ENCODE data around the gene GALNT1. TPM values are rescaled to one million over a fixed set of nuclear protein-coding genes. Genes with fewer than 3 reads are reported as not detected.

The GALNT1 gene
- total RNA-seq, 2 experiments from 2014 or later: 26.3 to 31.9 TPM

DNA sequence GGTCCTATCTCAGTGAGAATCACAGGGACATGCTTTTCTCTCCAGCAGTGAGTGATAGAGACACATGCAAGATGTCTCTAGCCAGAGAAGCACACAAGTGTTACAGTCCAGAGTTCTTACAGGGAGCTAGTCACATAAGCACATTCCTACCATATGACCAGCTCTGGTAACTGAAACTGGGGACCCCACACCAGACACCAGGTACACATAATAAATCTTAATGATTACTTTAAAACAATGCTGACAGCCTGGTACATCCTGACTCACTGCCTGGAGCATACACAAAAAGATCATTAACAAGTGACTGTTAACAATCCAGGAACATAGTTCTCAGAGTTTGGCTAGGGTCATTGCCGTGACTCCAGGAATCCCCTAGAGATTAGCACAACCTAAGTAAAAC is 53.6 kb downstream of the GALNT1 start:
- CTCF ChIA-PET: no interaction called here
- Mint-ChIP-seq H3K9me3 (peaks cover 15% of the 10 kb centered on the region), H3K4me1 (no peaks in the 10 kb centered on the region), H3K27ac (no peak overlapping the region), H3K27me3 (no peaks in the 10 kb centered on the region), H3K4me3 (no peak overlapping the region), H3K36me3 (ENCODE audit: low read depth) (peaks cover 4% of the 10 kb centered on the region)
- no peak for DNase-seq
- POLR2A ChIA-PET: no interaction called here

DNA sequence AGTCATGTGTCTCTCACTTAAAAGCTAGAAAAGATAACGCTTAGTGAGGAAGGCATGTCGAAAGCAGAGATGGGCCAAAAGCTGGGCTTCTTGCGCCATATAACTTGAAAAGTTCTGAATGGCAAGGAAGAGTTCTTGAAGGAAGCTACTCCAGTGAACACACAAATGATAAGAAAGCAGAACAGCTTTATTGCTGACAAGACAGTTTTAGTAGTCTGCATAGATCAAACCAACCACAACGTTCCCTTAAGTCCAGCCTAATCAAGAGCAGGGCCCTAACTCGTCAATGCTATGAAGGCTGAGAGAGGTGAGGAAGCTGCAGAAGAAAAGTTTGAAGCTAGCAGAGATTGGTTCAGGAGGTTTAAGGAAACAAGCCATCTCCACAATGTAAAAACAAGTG is 55.7 kb downstream of the GALNT1 start:
- H3K4me1 Mint-ChIP-seq: no peaks in the 10 kb centered on the region
- H3K27ac Mint-ChIP-seq: no peak overlapping the region
- H3K9me3 Mint-ChIP-seq: peaks cover 12% of the 10 kb centered on the region
- ChIA-PET POLR2A (no interaction called here), CTCF (no interaction called here)
- no peak overlapping the region for H3K4me3 Mint-ChIP-seq
- no peaks in the 10 kb centered on the region for H3K27me3 Mint-ChIP-seq
- DNase-seq: no peak
- H3K36me3 Mint-ChIP-seq (ENCODE audit: low read depth): peaks cover 4% of the 10 kb centered on the region

DNA sequence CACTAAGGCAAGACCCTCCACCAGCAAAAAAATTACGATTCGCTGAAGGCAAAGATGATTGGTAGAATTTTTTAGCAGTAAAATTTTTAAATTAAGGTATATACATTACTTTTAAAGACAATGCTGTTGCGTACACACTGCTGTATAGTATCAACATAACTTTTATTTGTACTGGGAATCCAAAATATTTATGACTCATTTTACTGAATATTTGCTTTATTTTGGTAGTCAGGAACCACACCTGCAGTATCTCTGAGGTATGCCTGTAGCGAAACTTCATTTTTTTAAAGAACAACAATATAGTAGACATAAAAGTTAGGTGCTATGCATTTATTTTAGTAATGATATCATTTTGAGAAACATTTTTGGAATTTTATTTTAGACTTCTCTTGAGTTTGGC is 57.8 kb downstream of the GALNT1 start:
- Mint-ChIP-seq H3K4me1 (no peaks in the 10 kb centered on the region), H3K9me3 (peaks cover 12% of the 10 kb centered on the region), H3K27ac (no peak overlapping the region), H3K36me3 (ENCODE audit: low read depth) (peaks cover 4% of the 10 kb centered on the region), H3K27me3 (no peaks in the 10 kb centered on the region), H3K4me3 (no peak overlapping the region)
- DNase-seq: no peak
- ChIA-PET CTCF (no interaction called here), POLR2A (no interaction called here)

DNA sequence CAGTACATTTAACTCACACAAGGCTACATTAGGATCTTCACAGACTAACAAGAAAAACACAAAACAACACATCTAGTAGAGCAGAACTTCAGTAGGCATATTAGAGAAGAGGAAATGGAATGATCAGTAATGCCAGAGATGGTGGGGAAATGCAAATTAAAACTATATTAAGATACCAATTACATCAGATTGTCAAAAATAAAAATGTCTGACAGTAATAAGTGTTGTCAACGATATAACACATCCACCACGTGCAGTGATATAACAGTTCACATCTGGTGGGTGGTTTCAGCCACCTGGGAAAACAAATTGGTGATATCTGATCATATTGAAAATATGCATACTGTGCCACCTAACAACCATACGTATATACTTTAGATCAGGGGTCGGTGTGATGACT is 59.9 kb downstream of the GALNT1 start:
- Mint-ChIP-seq H3K9me3 (peaks cover 15% of the 10 kb centered on the region), H3K4me1 (no peaks in the 10 kb centered on the region), H3K27me3 (no peaks in the 10 kb centered on the region), H3K27ac (no peak overlapping the region), H3K4me3 (no peak overlapping the region), H3K36me3 (ENCODE audit: low read depth) (peaks cover 4% of the 10 kb centered on the region)
- DNase-seq: no peak
- CTCF ChIA-PET: no interaction called here
- POLR2A ChIA-PET: no interaction called here

DNA sequence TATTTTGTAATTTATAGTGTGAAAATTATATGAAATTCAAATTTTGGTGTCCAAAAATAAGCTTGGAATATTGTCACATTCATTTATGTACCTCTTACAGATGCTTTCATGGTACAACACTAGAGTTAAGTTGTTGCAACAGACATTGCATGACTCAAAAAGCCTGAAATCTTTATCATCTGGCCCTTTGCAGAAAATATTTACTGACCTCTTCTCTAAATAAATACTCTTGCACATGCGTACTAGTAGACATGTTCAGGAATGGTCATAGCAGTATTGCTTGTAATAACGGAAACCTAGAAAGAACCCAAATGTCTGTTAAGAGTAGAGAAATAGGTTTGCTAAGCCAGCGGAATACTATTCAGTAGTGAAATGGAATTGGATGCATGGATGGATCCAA is 60.4 kb downstream of the GALNT1 start:
- Mint-ChIP-seq H3K9me3 (peaks cover 13% of the 10 kb centered on the region), H3K36me3 (ENCODE audit: low read depth) (peaks cover 4% of the 10 kb centered on the region), H3K27ac (no peak overlapping the region), H3K27me3 (no peaks in the 10 kb centered on the region), H3K4me1 (no peaks in the 10 kb centered on the region), H3K4me3 (no peak overlapping the region)
- ChIA-PET CTCF (no interaction called here), POLR2A (no interaction called here)
- no peak for DNase-seq

DNA sequence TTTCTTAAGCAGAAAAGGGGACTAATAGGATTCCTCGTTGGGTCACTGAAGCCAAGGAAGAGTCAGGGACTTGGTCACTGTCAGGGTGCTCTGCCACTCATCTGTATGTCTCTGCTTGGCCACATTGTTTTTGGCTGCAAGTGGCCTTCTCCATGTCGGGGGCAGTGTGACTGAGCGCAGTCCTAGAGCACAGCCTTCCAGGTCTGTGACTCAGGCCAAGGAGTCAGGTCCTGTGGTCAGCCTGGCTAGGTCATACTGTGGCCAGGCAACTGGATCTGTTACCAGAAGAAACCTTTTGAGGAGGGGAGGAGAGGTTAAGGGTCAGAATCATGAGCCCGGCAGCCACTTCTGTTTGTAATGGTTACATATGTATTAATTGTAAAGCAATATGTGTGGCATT is 61.3 kb downstream of the GALNT1 start:
- H3K36me3 Mint-ChIP-seq (ENCODE audit: low read depth): no peaks in the 10 kb centered on the region
- peaks cover 7% of the 10 kb centered on the region for H3K9me3 Mint-ChIP-seq
- H3K4me1 Mint-ChIP-seq: no peaks in the 10 kb centered on the region
- H3K27me3 Mint-ChIP-seq: no peaks in the 10 kb centered on the region
- H3K4me3 Mint-ChIP-seq: no peak overlapping the region
- DNase-seq: no peak
- H3K27ac Mint-ChIP-seq: no peak overlapping the region
- ChIA-PET POLR2A (no interaction called here), CTCF (no interaction called here)

DNA sequence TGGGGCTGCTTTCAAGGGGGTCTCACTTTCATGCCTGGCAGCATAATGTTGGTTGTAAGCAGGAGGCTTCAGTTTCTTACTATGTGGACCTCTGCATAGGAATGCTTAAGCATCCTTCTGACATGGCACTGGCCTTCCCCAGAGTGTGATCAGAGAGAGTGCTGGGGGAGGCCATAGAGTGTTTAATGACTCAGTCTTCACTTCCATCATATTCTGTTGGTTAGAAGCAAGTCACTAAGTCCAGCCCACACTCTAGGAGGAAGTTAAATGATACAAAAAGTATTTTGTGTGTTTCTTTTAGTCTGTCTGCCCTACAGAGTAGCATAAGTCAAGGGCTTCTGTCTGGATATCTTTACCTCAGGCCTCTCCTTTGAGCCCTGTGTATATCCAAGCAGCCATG is 64.9 kb downstream of the GALNT1 start:
- POLR2A ChIA-PET: no interaction called here
- no peaks in the 10 kb centered on the region for H3K4me1 Mint-ChIP-seq
- DNase-seq: no peak
- H3K27ac Mint-ChIP-seq: no peak overlapping the region
- H3K4me3 Mint-ChIP-seq: no peak overlapping the region
- CTCF ChIA-PET: no interaction called here
- no peaks in the 10 kb centered on the region for H3K27me3 Mint-ChIP-seq
- peaks cover 3% of the 10 kb centered on the region for H3K9me3 Mint-ChIP-seq
- H3K36me3 Mint-ChIP-seq (ENCODE audit: low read depth): no peaks in the 10 kb centered on the region

DNA sequence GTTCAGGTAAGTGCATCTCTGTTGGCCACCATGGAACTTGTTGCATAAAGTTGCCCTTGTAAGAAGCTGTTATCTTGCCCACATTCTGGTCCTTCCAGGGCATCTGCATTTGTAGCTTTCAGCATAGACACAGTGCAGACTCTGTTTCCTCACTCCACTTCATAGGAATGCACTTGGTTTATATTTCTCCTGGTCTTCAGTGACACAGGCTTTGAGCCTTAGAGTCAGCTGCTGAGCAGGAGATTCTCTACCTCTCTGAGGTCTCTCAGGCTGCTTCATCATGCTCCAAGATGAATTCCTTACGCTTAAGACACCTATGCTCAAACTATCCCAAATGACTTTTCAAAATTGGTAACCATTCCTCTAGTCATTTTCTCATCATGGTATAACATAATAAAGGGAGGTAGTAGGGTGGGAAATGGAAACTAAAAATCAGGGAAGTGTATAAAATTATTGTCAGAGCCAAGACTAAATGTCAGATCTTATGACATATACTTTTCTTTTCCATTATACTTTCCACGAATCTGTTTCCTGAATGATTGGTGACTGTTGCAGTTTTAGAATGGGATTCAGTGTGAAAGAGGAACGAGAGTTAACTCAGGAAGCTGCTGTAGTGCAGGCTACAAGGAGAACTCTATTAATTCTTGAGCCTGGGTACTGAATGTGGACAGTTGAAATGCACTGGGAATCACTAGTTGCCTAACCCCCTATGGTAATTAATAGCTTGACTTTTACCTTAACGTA is 72.0 kb downstream of the GALNT1 start:
- CTCF ChIA-PET: no interaction called here
- DNase-seq: no peak
- POLR2A ChIA-PET: no interaction called here
- no peaks in the 10 kb centered on the region for H3K4me1 Mint-ChIP-seq
- H3K9me3 Mint-ChIP-seq: no peaks in the 10 kb centered on the region
- no peak overlapping the region for H3K27ac Mint-ChIP-seq
- H3K4me3 Mint-ChIP-seq: no peak overlapping the region
- no peaks in the 10 kb centered on the region for H3K27me3 Mint-ChIP-seq
- no peaks in the 10 kb centered on the region for H3K36me3 Mint-ChIP-seq (ENCODE audit: low read depth)

DNA sequence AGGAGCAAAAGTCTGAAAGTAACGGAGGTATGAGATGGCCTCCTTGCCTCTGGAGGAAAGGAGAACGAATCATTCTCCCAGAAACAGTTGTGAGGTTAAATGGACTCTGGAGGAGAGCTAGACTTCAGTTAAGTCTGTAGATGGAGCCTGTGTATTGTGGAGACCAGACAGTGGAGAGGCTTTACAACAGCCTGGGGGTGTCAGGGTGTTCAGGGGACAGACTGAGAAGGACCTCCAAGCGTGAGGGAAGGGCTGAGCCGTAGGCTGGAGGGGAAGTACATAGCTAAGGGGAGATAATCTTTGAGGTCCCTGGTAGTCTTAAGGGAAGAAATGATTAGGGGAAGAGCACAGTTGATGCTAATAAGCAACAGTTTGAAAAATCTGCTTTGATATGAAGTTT is 76.6 kb downstream of the GALNT1 start:
- H3K27ac Mint-ChIP-seq: no peak overlapping the region
- no peaks in the 10 kb centered on the region for H3K9me3 Mint-ChIP-seq
- no peak overlapping the region for H3K4me3 Mint-ChIP-seq
- H3K4me1 Mint-ChIP-seq: no peaks in the 10 kb centered on the region
- CTCF ChIA-PET: no interaction called here
- H3K36me3 Mint-ChIP-seq (ENCODE audit: low read depth): peaks cover 2% of the 10 kb centered on the region
- POLR2A ChIA-PET: no interaction called here
- DNase-seq: no peak
- no peaks in the 10 kb centered on the region for H3K27me3 Mint-ChIP-seq

DNA sequence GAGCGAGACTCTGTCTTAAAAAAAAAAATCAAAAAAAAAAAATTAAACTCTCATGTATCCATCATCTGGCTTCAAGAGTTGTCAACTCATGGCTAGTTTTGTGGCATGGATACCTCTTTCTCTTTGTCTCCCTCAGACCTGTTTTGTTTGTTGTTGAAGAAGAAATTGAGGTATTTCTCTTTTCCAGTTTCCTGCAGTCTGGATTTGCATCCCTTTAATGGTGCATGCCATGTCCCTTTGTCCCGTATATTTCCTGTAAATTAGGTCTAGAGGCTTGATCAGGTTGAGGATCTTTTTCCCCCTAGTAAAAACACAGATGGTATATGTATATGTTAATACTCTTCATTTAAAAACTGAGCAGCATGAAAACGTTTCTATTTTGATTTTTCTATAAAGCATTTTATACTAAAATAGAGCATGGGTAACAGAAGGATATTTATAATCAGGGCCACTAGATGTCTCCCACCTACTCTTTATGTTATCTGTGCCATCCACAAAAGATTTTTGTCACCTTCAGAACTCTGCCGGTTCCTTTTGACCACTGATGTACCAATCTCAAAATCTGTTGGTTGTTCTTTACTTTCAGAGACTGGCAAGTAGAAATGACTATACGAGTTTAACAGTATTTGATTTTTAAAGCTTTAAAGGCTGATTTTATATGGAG is 80.1 kb downstream of the GALNT1 start:
- H3K4me1 Mint-ChIP-seq: no peaks in the 10 kb centered on the region
- no peak overlapping the region for H3K4me3 Mint-ChIP-seq
- no peak overlapping the region for H3K27ac Mint-ChIP-seq
- no peak for DNase-seq
- ChIA-PET POLR2A (no interaction called here), CTCF (no interaction called here)
- H3K27me3 Mint-ChIP-seq: no peaks in the 10 kb centered on the region
- H3K36me3 Mint-ChIP-seq (ENCODE audit: low read depth): peaks cover 22% of the 10 kb centered on the region
- no peaks in the 10 kb centered on the region for H3K9me3 Mint-ChIP-seq

DNA sequence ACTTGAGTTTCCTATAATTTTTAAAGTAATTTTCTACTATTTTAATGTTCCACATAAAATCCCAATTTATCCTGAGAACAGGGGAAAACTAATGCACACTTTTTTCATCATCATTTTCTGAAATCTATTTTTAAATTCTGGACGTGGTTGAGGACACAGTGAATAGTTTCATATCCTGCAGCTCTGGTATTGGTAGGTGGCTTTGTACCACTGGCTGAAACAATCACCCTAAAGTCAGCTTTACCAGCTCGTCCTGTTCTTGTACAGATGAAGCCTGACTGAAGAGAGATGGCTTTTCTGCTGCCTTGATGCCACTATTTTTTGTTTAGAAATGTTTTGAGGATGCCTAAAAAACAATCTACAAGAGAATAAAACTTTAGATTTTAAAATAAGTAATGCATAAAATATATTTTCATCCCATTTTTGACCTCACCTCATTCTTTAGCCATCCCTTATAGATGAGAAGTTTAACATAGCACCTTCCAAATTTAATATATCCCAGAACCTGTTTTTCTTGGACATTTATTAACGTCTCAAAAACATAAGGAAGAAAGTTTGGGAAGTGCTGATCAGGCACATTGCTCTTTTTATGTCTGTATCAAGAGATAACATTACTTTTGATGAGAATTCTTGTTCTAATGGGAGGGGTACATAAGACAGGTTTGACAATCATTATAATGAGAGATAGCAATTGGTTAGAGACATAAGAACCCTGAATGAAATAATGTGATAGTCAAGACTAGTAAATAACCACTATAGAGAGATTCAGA is 80.9 kb downstream of the GALNT1 start:
- no peak overlapping the region for H3K27ac Mint-ChIP-seq
- H3K4me3 Mint-ChIP-seq: no peak overlapping the region
- peaks cover 26% of the 10 kb centered on the region for H3K36me3 Mint-ChIP-seq (ENCODE audit: low read depth)
- H3K9me3 Mint-ChIP-seq: peaks cover 2% of the 10 kb centered on the region
- H3K27me3 Mint-ChIP-seq: no peaks in the 10 kb centered on the region
- DNase-seq: no peak
- ChIA-PET CTCF (no interaction called here), POLR2A (no interaction called here)
- no peaks in the 10 kb centered on the region for H3K4me1 Mint-ChIP-seq

DNA sequence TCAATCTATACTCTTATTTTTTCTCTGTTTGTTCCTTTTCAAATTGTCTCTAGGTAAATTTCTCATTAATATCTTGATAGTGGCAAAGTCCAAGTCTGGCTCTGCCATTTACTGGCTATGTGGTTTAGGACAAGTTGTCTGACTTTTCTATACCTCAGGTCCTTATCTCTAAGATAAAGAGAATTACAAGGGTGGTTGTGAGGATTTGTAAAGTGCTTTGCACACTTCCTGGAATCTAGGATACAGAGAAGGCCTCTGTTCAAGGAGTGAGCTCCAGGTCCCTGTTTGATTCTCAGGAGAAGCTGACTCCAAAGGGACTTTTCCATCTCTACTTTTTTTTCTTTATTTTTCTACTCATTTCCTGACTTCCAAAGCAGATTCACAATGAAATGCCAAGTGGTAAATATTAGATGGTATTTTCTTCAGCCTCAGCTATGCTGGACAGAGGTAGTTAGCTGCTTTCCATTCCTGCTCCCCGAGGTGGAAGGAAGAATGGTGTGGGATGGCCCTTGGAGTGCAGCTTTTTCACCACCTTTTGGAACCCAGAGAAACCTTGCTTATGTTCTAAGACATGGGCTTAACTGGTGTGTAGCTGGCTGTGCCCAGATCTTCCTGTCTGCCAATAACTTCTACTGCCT is 90.5 kb downstream of the GALNT1 start:
- no peaks in the 10 kb centered on the region for H3K4me1 Mint-ChIP-seq
- CTCF ChIA-PET: no interaction called here

DNA sequence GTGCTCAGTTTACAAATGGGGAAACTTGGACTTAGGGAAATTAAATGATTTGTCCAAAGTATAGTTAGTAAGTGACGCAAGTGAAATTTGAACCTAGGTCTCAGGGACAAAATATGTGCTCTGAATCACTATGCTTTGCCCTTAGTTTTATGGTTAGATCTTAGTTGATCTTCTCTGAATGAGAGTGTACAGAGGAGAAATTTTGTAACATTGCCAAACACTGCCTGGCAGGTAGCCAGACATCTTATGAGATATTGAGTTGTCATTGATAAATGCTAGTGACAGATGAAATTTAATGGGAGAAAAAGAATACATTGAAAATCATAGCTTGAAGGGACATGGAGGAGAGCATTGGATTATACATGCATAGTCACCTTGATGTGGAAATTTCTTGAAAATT is 91.4 kb downstream of the GALNT1 start:
- no peaks in the 10 kb centered on the region for H3K9me3 Mint-ChIP-seq
- ChIA-PET POLR2A (no interaction called here), CTCF (interaction anchor here (0.6 kb wide), 1 partner anchor 43 kb away, joined by 3 read pairs; no protein-coding TSS in a partner anchor)
- H3K4me3 Mint-ChIP-seq: no peak overlapping the region
- no peaks in the 10 kb centered on the region for H3K4me1 Mint-ChIP-seq
- no peaks in the 10 kb centered on the region for H3K36me3 Mint-ChIP-seq (ENCODE audit: low read depth)
- no peak for DNase-seq
- no peak overlapping the region for H3K27ac Mint-ChIP-seq
- H3K27me3 Mint-ChIP-seq: no peaks in the 10 kb centered on the region

More for the DNA sequence above, 90.5 kb downstream of the GALNT1 start:
- POLR2A ChIA-PET: no interaction called here
- Mint-ChIP-seq H3K27me3 (no peaks in the 10 kb centered on the region), H3K27ac (no peak overlapping the region), H3K36me3 (ENCODE audit: low read depth) (peaks cover 5% of the 10 kb centered on the region), H3K4me3 (no peak overlapping the region), H3K9me3 (no peaks in the 10 kb centered on the region)
- DNase-seq: no peak

All from activated CD4-positive, alpha-beta T cell treated with anti-CD3 and anti-CD28 coated beads, Interleukin-2, amount 10 ng/mL, durations not matched to agents 7 days and 5 days (primary cell).